Common myeloid progenitor, CD34-positive (primary cell): ENCODE data around the gene APBB1IP.
A peak's percentile ranks its signal among the peaks of the same experiment; 100 is the strongest.
"Not testable (repeated sequence)": the region's sequence is repeated elsewhere in the genome, so short reads cannot be mapped to it uniquely, and the experiment has no call there.

Source experiments
- CTCF ChIA-PET: fragments of 350-600 bp; sonication (Branson Sonifier 250); formaldehyde crosslinking; loops from one replicate; lab custom pipeline; 2021; ENCODE audit warnings: antibody characterized with exemption; lab: Charles Lee
- POLR2A ChIA-PET: fragments of 350-600 bp; sonication (Branson Sonifier 250); formaldehyde crosslinking; loops from one replicate; lab custom pipeline; 2021; ENCODE audit warnings: antibody characterized with exemption; lab: Charles Lee
- DNase-seq, 3 donors: peaks; one replicate each; pipeline versions ENCODE4 v3.0.0 to v3.0.0-alpha.2; 2013
- H3K27ac ChIP-seq, 2 experiments: 1 replicate in 1 of 2; 2 replicates in 1 of 2; pipeline ENCODE4 v1.7.0; 2013; ENCODE audit warnings: inconsistent platforms in 2 of 2, low read length in 2 of 2, mild to moderate bottlenecking in 2 of 2, low read depth in 1 of 2, moderate library complexity in 1 of 2; ENCODE audit not compliant: severe bottlenecking in 2 of 2, insufficient read depth in 1 of 2, poor library complexity in 1 of 2
- H3K27me3 ChIP-seq, 5 experiments: replicated peaks in 2 of 5; 1 replicate in 3 of 5; 2 replicates in 2 of 5; pipeline versions ENCODE4 v1.6.1 to v1.7.0; 2013; ENCODE audit warnings: low read length in 4 of 5, mild to moderate bottlenecking in 2 of 5, moderate library complexity in 2 of 5, inconsistent platforms in 1 of 5; ENCODE audit not compliant: insufficient read depth in 5 of 5, control insufficient read depth in 4 of 5
- H3K36me3 ChIP-seq, 4 experiments: 1 replicate in 2 of 4; 2 replicates in 2 of 4; pipeline versions ENCODE4 v1.6.1 to v1.7.0; 2013; ENCODE audit warnings: low read length in 3 of 4, control low read depth in 1 of 4, mild to moderate bottlenecking in 1 of 4; ENCODE audit not compliant: control insufficient read depth in 4 of 4, insufficient read depth in 4 of 4
- H3K4me1 ChIP-seq, 4 experiments: 1 replicate in 3 of 4; 2 replicates in 1 of 4; pipeline versions ENCODE4 v1.6.1 to v1.7.1; 2013; ENCODE audit warnings: low read length in 3 of 4, mild to moderate bottlenecking in 3 of 4, control low read depth in 1 of 4, inconsistent platforms in 1 of 4, moderate library complexity in 1 of 4; ENCODE audit not compliant: control insufficient read depth in 4 of 4, insufficient read depth in 4 of 4; ENCODE audit errors: control extremely low read depth in 1 of 4
- H3K4me3 ChIP-seq, 7 experiments: 1 replicate in 4 of 7; 2 replicates in 3 of 7; pipeline versions ENCODE4 v1.5.1 to v1.7.0; 2013; ENCODE audit warnings: mild to moderate bottlenecking in 7 of 7, low read length in 6 of 7, moderate library complexity in 6 of 7, inconsistent platforms in 2 of 7, low read depth in 2 of 7, control low read depth in 1 of 7; ENCODE audit not compliant: insufficient read depth in 4 of 7, control insufficient read depth in 1 of 7; ENCODE audit errors: extremely low read depth in 1 of 7
- H3K9me3 ChIP-seq, 5 experiments: 1 replicate in 4 of 5; 2 replicates in 1 of 5; pipeline versions ENCODE4 v1.6.1 to v1.7.1; 2013; ENCODE audit warnings: low read length in 4 of 5, mild to moderate bottlenecking in 2 of 5, inconsistent platforms in 1 of 5, low read depth in 1 of 5, moderate library complexity in 1 of 5; ENCODE audit not compliant: control insufficient read depth in 4 of 5, insufficient read depth in 2 of 5; ENCODE audit errors: control extremely low read depth in 1 of 5
- WGBS: methylation state at CpG from one replicate; pipeline ENCODE4 v1.1.5; 2013; ENCODE audit not compliant: insufficient coverage; 5-methylcytosine and 5-hydroxymethylcytosine counted together

APBB1IP gene

GRCh38 chr10:26474845-26475244 is 36.7 kb downstream of the APBB1IP start:
- 86% methylated on average over 2 of the region's 8 CpGs for WGBS

GRCh38 chr10:26475386-26475785 is 37.2 kb downstream of the APBB1IP start:
- H3K4me3 ChIP-seq, result no peak overlapping the region
- CTCF ChIA-PET, result interaction anchor here (0.6 to 2.6 kb wide), 3 partner anchors 8 to 175 kb away, joined by 3 to 11 read pairs (median 3); no protein-coding TSS in a partner anchor

More at GRCh38 chr10:26474845-26475244, 36.7 kb downstream of the APBB1IP start:
- H3K27ac ChIP-seq, POLR2A ChIA-PET, H3K9me3 ChIP-seq, H3K36me3 ChIP-seq, H3K27me3 ChIP-seq, DNase-seq: not testable (repeated sequence)
- CTCF ChIA-PET, result interaction anchor here (1.4 kb wide), 1 partner anchor 28 kb away, joined by 3 read pairs; no protein-coding TSS in a partner anchor
- peak overlapping the region in 1 of 7 experiments; percentile 25 for H3K4me3 ChIP-seq
- H3K4me1 ChIP-seq, result peaks cover 6 to 42% (median 28%) of the 10 kb centered on the region in 4 experiments

GRCh38 chr10:26477501-26477900 is 39.4 kb downstream of the APBB1IP start:
- ChIA-PET CTCF (interaction anchor here (2.6 kb wide), 1 partner anchor 10 kb away, joined by 11 read pairs; no protein-coding TSS in a partner anchor), POLR2A (no interaction called here)
- peaks cover 25 to 61% (median 52%) of the 10 kb centered on the region in 4 experiments for H3K4me1 ChIP-seq
- no peak overlapping the region for H3K27ac ChIP-seq
- no peaks in the 10 kb centered on the region for H3K27me3 ChIP-seq
- H3K36me3 ChIP-seq, result peaks cover 0 to under 1% (median 0%) of the 10 kb centered on the region in 4 experiments
- DNase-seq, result no peak
- WGBS, result 100% methylated on average over 4 of the region's 4 CpGs
- H3K4me3 ChIP-seq, result no peak overlapping the region
- H3K9me3 ChIP-seq, result no peaks in the 10 kb centered on the region

More at GRCh38 chr10:26475386-26475785, 37.2 kb downstream of the APBB1IP start:
- Histone ChIP-seq H3K9me3 (no peaks in the 10 kb centered on the region), H3K4me1 (peaks cover 10 to 47% (median 33%) of the 10 kb centered on the region in 4 experiments), H3K36me3 (peaks cover 0 to 9% (median 3%) of the 10 kb centered on the region in 4 experiments), H3K27ac (no peak overlapping the region), H3K27me3 (no peaks in the 10 kb centered on the region)
- 71% methylated on average over 6 of the region's 6 CpGs for WGBS
- POLR2A ChIA-PET, result no interaction called here
- peak in 1 of 3 donors; percentile 22 for DNase-seq

- H3K27ac ChIP-seq, result peak overlapping the region in 1 of 2 experiments; percentile 73
- H3K9me3 ChIP-seq, result no peaks in the 10 kb centered on the region
- H3K4me3 ChIP-seq, result no peak overlapping the region
- 98% methylated on average over 9 of the region's 10 CpGs for WGBS
- ChIA-PET CTCF (interaction anchor here (1.1 kb wide), 1 partner anchor 10 kb away, joined by 3 read pairs; no protein-coding TSS in a partner anchor), POLR2A (no interaction called here)
- no peaks in the 10 kb centered on the region for H3K36me3 ChIP-seq
- DNase-seq, result no peak
- no peaks in the 10 kb centered on the region for H3K27me3 ChIP-seq
- H3K4me1 ChIP-seq, result peaks cover 30 to 66% (median 58%) of the 10 kb centered on the region in 4 experiments
Observed at GRCh38 chr10:26478061-26478460, 39.9 kb downstream of the APBB1IP start.

- Histone ChIP-seq H3K4me3 (peak overlapping the region in 6 of 7 experiments; percentile 6 to 57 (median 33)), H3K27me3 (no peaks in the 10 kb centered on the region), H3K4me1 (peaks cover 33 to 73% (median 67%) of the 10 kb centered on the region in 4 experiments), H3K27ac (peak overlapping the region; percentile 47 to 71), H3K9me3 (no peaks in the 10 kb centered on the region), H3K36me3 (no peaks in the 10 kb centered on the region)
- 100% methylated on average over 3 of the region's 6 CpGs for WGBS
- CTCF ChIA-PET, result interaction anchor here (0.8 to 1.9 kb wide), 6 partner anchors 8 to 39 kb away, joined by 3 to 10 read pairs (median 4); no protein-coding TSS in a partner anchor
- DNase-seq, result peak; percentile 39 to 87 (median 80)
- POLR2A ChIA-PET, result no interaction called here
Observed at GRCh38 chr10:26479766-26480492, 41.8 kb downstream of the APBB1IP start.

- Histone ChIP-seq H3K9me3 (no peaks in the 10 kb centered on the region), H3K27me3 (no peaks in the 10 kb centered on the region), H3K4me1 (peaks cover 35 to 73% (median 68%) of the 10 kb centered on the region in 4 experiments), H3K4me3 (peak overlapping the region in 5 of 7 experiments; percentile 6 to 54 (median 27)), H3K27ac (peak overlapping the region; percentile 47 to 79), H3K36me3 (no peaks in the 10 kb centered on the region)
- ChIA-PET POLR2A (interaction anchor here (0.5 kb wide), 1 partner anchor 317 kb away, joined by 3 read pairs; no protein-coding TSS in a partner anchor), CTCF (interaction anchor here (0.7 to 1.9 kb wide), 6 partner anchors 9 to 71 kb away, joined by 3 to 10 read pairs (median 4); no protein-coding TSS in a partner anchor)
- DNase-seq, result no peak
- no CpG with 5 or more reads among the region's 2 CpGs for WGBS
Observed at GRCh38 chr10:26481315-26481692, 43.2 kb downstream of the APBB1IP start.
